ENCODE results near the gene PPIF.
A peak's percentile ranks its signal among the peaks of the same experiment; 100 is the strongest.

The PPIF gene

GRCh38 chr10:79358811-79359210, 11.5 kb downstream of the PPIF start:
- H3K4me1 ChIP-seq = peaks cover 10 to 32% (median 27%) of the 10 kb centered on the region in 10 experiments; a peak in 19 of 20 replicates
- H3K4me2 ChIP-seq = no peak overlapping the region
- peaks cover 27 to 50% (median 39%) of the 10 kb centered on the region in 11 experiments for H3K36me3 ChIP-seq
- no peak overlapping the region for H3K9ac ChIP-seq
- H3K27ac ChIP-seq = no peak overlapping the region
- no peak overlapping the region for H3K4me3 ChIP-seq
- H4K20me1 ChIP-seq = peaks cover 22 to 41% (median 26%) of the 10 kb centered on the region in 11 experiments; a peak in 21 of 22 replicates
- H3K9me3 ChIP-seq (replicated peaks in 1 of 11) = peaks cover 0 to 12% (median 0%) of the 10 kb centered on the region in 11 experiments; a peak in 7 of 22 replicates
- no peak for TF ChIP-seq Cebpa-rat (IDR thresholded peaks at IDR 0.05)
- no peaks in the 10 kb centered on the region for H3K27me3 ChIP-seq

- peaks cover 10 to 20% (median 16%) of the 10 kb centered on the region in 10 experiments; a peak in 19 of 20 replicates for H3K4me1 ChIP-seq
- H3K4me3 ChIP-seq = no peak overlapping the region
- no peak for TF ChIP-seq Cebpa-rat (IDR thresholded peaks at IDR 0.05)
- no peak overlapping the region for H3K4me2 ChIP-seq
- no peaks in the 10 kb centered on the region for H3K27me3 ChIP-seq
- H3K9ac ChIP-seq = no peak overlapping the region
- H3K9me3 ChIP-seq (replicated peaks in 1 of 11) = peaks cover 0 to 12% (median 0%) of the 10 kb centered on the region in 11 experiments; a peak in 7 of 22 replicates
- peaks cover 15 to 39% (median 28%) of the 10 kb centered on the region in 11 experiments; a peak in 21 of 22 replicates for H3K36me3 ChIP-seq
- H4K20me1 ChIP-seq = peaks cover 10 to 30% (median 15%) of the 10 kb centered on the region in 11 experiments; a peak in 19 of 22 replicates
- H3K27ac ChIP-seq = no peak overlapping the region
Measured at GRCh38 chr10:79359816-79360498, 12.7 kb downstream of the PPIF start.

GRCh38 chr10:79360499-79361342, 13.5 kb downstream of the PPIF start:
- Histone ChIP-seq H3K27me3 (no peaks in the 10 kb centered on the region), H3K4me2 (no peak overlapping the region), H3K9ac (no peak overlapping the region), H3K4me3 (no peak overlapping the region), H3K9me3 (replicated peaks in 1 of 11) (peaks cover 0 to 12% (median 0%) of the 10 kb centered on the region in 11 experiments; a peak in 7 of 22 replicates), H3K36me3 (peaks cover 8 to 31% (median 20%) of the 10 kb centered on the region in 11 experiments; a peak in 20 of 22 replicates), H3K27ac (no peak overlapping the region), H3K4me1 (peaks cover 4 to 12% (median 8%) of the 10 kb centered on the region in 10 experiments; a peak in 19 of 20 replicates), H4K20me1 (peaks cover 3 to 22% (median 7%) of the 10 kb centered on the region in 11 experiments; a peak in 19 of 22 replicates)
- no peak for TF ChIP-seq Cebpa-rat (IDR thresholded peaks at IDR 0.05)

- H3K4me3 ChIP-seq = no peak overlapping the region
- no peak overlapping the region for H3K27ac ChIP-seq
- no peak overlapping the region for H3K9ac ChIP-seq
- TF ChIP-seq Cebpa-rat (IDR thresholded peaks at IDR 0.05) = no peak
- no peaks in the 10 kb centered on the region for H3K27me3 ChIP-seq
- peaks cover 0 to 5% (median 0%) of the 10 kb centered on the region in 10 experiments; a peak in 1 of 20 replicates for H3K4me1 ChIP-seq
- H4K20me1 ChIP-seq = peaks cover 0 to 13% (median 0%) of the 10 kb centered on the region in 11 experiments; a peak in 5 of 22 replicates
- H3K9me3 ChIP-seq (replicated peaks in 1 of 11) = peaks cover 0 to 7% (median 0%) of the 10 kb centered on the region in 11 experiments; a peak in 6 of 22 replicates
- H3K4me2 ChIP-seq = 0 out of 22 replicates have a peak overlapping the region, but pooled peaks of 1 of the 11 experiments have one; percentile 26
- peaks cover 0 to 22% (median 9%) of the 10 kb centered on the region in 11 experiments; a peak in 17 of 22 replicates for H3K36me3 ChIP-seq
Measured at GRCh38 chr10:79361726-79362397, 14.6 kb downstream of the PPIF start.

GRCh38 chr10:79367426-79368189, 20.3 kb downstream of the PPIF start:
- Histone ChIP-seq H3K27me3 (no peaks in the 10 kb centered on the region), H3K36me3 (no peaks in the 10 kb centered on the region), H3K27ac (no peak overlapping the region), H4K20me1 (no peaks in the 10 kb centered on the region), H3K9me3 (replicated peaks in 1 of 11) (peaks cover 10 to 27% (median 22%) of the 10 kb centered on the region in 11 experiments), H3K4me2 (no peak overlapping the region), H3K4me1 (no peaks in the 10 kb centered on the region), H3K9ac (no peak overlapping the region), H3K4me3 (no peak overlapping the region)
- TF ChIP-seq Cebpa-rat (IDR thresholded peaks at IDR 0.05) = no peak

- no peak for TF ChIP-seq Cebpa-rat (IDR thresholded peaks at IDR 0.05)
- no peaks in the 10 kb centered on the region for H3K36me3 ChIP-seq
- no peak overlapping the region for H3K4me3 ChIP-seq
- no peak overlapping the region for H3K9ac ChIP-seq
- no peak overlapping the region for H3K4me2 ChIP-seq
- H3K4me1 ChIP-seq = peaks cover 4 to 19% (median 10%) of the 10 kb centered on the region in 10 experiments; a peak in 18 of 20 replicates
- H3K27me3 ChIP-seq = no peaks in the 10 kb centered on the region
- H3K27ac ChIP-seq = no peak overlapping the region
- peaks cover 10 to 27% (median 20%) of the 10 kb centered on the region in 11 experiments for H3K9me3 ChIP-seq (replicated peaks in 1 of 11)
- no peaks in the 10 kb centered on the region for H4K20me1 ChIP-seq
Measured at GRCh38 chr10:79372871-79373270, 25.6 kb downstream of the PPIF start.

GRCh38 chr10:79374312-79375191, 27.3 kb downstream of the PPIF start:
- Histone ChIP-seq H3K4me2 (peak overlapping the region in 2 of 11 experiments; percentile 18 to 47; a peak in 2 of 22 replicates), H4K20me1 (no peaks in the 10 kb centered on the region; a peak in 1 of 22 replicates), H3K36me3 (no peaks in the 10 kb centered on the region), H3K27me3 (no peaks in the 10 kb centered on the region), H3K4me3 (no peak overlapping the region), H3K27ac (peak overlapping the region in 2 of 11 experiments; percentile 24 to 53; a peak in 2 of 22 replicates), H3K9me3 (replicated peaks in 1 of 11) (peaks cover 10 to 23% (median 19%) of the 10 kb centered on the region in 11 experiments), H3K4me1 (peaks cover 4 to 19% (median 10%) of the 10 kb centered on the region in 10 experiments; a peak in 18 of 20 replicates), H3K9ac (no peak overlapping the region)
- no peak for TF ChIP-seq Cebpa-rat (IDR thresholded peaks at IDR 0.05)

Measured in BLaER1 treated with 17β-estradiol and CSF1 and Interleukin-3, amounts not matched to agents 10 nM and 100 nM (cell line).